KG1 (cell line): ENCODE results near the gene GPR139.

Experiments used
- DNase-seq: peaks from one replicate; lab custom pipeline; 2025; lab: John Stamatoyannopoulos, UW

GPR139 gene

DNA sequence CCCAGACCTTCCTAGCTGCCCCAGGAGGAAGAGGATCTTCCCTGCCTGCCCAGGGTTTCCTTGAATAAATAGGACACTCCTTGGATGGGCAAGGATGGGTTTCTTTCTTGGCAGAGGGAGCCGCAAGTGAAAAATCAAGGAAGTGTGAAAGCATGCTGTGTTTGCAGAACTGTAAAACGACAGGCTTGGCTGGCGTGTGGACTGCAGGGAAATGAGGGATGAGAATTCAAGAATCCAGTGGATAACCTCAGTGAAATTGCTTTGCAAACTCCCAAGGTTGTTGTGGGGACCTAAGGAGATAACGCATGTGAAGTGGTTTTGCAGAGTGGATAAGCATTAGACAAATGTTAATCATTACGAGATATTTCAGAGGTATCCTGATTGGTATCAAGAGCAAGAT, 20.4 kb downstream of the GPR139 start:
- DNase-seq, result no peak

DNA sequence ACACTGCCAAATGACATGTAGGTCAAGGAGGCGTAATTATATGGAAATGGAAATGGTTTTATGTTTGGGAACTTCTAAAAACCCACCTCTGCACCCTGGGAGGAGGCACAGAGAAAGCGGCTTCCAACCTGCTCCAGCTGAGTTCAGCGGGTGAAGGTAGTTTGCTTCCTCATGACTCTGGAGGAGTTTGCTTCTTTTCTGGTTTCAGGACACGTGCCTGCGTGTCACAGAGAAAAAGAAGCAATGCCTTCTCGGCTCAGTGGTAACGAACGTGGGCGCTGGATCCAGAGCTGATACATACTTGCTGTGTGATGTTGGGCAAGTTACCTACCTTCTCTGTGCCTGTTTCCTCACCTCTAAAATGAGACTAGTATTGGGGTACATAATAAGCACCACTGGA, 22.1 kb downstream of the GPR139 start:
- no peak for DNase-seq

DNA sequence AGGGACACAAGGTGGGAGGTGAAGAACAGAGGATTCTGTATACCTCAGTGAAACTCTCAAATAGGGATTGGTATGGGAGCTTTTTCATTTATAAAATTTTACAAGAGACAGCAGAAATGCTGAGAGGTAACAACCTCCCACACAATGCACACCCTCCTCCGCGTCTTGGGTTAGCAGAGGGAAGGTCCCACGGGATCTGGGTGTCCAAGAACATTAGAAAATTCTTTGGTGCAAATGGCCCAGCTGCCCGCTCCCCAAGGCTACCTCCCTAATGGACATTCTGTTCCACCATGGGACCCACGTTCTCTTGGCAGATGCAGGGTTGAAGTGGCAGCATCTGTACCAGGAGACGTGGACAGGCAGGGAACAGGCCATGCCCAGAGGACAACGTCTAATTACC, 22.5 kb downstream of the GPR139 start:
- DNase-seq, result no peak

DNA sequence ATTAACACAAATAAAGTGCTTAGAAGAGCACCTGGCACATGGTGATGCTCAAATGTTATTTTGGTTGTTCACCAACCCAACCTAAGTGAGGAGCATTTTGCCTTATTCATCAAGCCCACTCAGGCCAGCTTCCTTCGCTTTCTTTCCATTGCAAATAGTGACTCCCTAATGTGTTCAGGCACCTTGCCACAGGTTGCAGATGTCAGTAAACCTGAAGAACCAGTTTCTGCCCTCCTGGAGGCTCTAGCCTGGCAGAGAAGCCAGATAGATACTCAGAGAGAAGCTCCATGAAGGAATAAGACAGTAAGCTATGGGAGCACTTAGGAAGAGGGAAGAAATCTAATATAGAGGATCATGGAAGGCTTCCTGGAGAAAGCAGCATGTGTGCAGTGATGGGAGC, 23.9 kb downstream of the GPR139 start:
- no peak for DNase-seq

DNA sequence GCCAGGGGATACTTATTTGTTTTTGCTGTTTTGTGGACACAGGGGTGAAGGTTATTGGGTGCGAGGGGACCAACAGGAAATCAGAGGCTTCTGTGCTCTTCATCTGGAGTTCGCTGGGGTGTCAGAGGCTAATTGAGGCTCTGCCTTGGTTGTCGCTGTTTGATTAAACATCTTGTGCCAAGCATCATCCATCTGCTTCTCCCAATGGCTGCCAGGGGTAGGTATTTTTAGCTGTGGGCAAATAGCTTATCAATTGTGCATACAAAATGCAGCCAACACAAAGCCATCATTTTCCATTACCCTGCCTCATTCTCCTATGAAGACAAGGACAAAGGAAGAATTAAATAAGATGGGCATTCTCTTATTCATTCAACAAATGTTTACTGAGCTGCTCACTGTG, 27.8 kb downstream of the GPR139 start:
- no peak for DNase-seq

DNA sequence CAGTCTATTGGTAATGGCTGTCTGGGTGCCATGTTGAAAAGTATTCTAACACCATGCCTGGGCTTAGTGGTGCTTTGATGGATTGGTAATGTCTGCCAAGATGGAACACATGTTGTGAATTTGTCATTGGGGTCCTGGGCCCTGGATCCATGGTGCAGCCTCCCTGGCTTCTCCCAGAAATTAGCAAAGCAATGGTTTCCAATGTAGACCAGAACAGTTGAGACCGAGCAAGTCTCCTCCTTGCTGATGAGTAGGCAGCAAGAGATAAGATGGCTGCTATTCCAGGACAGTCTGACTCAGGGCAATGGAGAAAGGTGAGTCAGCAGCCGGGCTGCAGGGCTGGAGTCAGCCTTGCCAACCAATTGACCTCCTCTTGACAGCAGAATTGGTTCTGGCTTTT, 30.8 kb downstream of the GPR139 start:
- DNase-seq, result no peak

DNA sequence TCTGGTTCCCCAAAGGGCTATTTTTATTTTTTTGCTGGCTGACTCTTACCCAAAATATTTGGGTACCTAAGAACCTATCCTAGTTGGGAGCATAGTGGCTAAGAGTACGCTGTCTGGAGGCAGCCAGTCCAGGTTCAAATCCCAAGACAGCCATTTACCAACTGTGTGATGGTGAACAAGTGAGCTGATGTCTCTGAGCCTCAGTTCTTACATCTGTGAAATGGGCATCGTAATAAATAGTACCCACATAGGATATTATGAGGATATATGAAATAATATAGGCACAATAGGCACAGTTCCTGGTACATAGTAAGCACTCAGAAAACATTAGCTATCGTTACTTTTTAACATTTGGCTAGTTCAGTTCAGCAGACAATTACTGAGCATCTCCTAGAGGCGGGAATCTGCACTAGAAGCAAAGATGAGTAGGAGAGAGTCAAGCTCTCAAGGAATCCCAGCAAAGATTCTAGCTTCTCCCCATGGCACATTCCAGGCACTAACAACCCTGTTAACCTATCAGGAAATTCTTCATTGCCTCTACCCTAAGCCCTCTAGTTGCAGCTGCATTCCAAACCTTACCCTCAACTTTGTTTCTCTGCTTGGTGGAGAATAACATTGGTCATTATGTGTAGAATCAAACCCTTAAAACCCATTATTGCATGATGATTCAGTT, 31.6 kb downstream of the GPR139 start:
- DNase-seq, result no peak

DNA sequence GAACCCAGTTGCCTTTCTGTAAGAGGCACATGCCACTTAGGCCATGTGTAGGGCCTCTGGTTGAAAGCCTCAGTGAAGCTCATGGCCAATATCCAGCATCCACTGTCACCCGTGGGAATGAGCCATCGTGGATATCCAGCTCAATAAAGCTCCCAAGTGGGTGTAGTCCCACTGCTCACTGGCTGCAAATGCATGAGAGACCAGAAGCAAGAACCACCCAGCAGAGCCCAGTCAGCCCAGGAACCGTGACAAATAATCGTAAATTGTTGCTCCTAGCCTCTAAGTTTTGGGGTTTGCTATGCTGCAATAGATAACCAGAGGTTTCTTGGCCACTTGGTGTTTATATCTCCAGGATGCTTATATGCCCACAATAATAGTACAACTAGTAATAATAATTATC, 33.7 kb downstream of the GPR139 start:
- DNase-seq, result no peak

DNA sequence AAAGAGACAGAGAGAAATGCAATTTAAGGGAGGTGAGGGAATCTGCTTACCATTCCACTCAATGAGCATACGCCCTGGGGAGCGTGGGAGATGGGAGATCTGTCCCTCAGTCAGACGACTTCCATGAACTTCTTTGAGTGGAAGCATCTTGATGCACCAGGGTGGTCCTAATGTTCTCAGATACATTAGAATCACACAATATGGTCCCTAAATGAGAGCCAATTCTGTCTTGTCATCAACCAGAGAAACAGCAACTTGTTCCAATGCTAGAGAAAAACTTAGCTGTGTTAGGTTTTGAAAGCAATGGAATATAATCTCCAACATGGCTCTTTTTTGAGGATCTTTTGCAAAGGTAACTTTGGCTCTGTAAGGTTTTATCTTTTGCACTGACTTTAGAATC, 44.1 kb downstream of the GPR139 start:
- no peak for DNase-seq

DNA sequence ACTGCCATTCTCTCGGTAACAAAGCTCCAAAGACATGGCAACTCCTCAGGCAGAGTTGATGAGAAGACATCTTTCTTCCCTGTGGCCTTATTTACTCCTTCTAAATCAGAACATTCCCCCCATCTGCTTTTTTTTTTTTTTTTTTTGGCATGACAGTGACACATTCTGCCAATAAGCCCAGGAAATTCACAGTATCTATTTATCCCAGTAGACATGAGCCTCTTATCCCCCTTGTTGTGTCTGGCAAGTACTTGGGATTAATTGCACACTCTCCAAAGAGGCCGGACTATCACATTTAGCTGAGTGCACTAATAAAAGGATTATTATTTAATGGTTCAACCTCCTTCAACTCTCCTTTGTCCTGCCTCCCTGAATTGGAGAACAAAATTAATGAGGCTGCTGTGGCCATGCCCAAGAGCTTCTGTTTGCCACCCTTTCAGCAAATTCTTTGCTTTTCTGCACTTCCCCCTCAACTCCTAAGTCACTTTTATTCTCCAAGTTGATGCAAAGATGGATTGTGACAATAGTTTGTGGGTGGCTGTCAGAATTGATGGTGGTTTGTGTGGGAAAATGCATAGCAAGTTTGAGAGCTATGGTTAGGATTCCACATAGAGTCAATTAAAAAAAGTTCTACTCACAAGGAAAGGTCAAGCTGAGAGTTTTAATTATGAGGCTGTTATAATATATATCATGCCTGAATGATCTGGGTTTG, 47.2 kb downstream of the GPR139 start:
- DNase-seq, result no peak

DNA sequence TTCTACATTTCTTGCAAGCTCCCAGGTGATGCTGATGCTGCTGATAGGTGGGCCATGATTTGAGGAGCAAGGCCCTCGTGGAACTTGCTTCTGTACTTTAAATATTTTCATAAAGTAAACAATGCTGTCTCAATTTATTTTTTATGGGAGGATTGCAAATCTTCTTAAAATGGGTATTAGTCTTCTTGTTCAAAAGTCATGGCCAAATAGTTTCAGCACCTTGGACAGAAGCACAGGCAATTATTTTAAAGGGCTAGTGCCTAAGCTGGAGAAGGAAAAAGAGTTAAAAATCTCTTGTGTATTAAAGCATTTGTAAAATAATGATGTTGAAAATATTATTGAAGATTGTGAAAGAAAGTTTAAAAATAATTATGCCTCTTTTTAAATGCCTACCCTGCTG, 50.5 kb downstream of the GPR139 start:
- DNase-seq, result no peak

DNA sequence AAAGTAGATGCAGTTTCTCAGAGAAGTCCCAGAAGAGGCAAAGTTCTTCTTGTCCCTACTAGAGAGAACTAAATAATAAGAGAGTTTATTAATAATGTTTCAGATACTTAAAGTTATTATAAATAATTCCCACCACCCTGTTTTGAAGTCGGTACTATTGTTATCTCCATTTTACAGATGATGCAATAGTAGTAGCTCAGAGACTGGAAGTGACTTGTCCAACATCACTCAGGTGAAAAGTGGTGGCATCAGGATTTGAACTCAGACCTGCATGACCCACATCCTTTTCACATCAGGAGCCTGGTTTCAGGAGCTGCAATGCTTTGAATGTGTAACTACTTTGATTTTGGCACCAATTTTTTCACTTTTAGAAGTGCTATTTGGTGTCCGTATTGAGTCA, 52.7 kb downstream of the GPR139 start:
- DNase-seq, result no peak

DNA sequence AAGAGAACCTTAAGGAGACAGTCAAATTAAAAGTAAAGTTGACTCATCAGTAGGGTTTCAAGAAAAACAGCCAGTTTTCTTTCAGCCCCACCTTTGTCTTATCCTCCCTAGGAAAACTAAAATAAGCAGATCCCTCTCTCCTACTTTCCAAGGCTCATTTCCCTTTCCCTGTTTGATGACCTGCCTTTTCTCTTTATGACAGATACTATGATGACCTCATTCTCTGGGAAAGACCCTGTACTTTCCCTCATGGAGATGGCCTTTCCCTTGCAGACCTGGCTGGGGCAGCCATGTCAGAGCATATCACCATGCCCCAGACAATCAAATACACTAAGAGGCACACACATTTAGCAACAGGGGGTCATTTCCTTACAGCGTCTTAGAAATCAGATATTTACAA, 53.6 kb downstream of the GPR139 start:
- no peak for DNase-seq

DNA sequence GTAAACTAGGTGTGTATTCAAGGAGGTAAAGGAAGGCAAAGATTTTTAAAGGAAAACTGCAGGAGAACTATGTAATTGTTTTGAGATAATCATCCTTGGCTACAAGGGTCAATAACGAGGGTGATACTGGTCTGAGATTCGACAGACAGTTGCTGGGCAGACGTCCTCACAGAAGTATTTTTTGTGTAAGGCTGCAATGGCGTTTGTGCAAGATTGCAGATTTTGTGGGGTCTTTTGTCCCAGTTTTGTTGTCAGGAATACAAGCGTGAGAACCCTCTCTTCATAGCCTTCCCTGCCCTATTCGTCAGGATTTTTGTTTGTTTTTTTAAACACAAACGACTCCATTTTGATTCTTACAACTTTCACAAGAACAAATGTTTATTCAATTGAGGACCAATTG, 57.5 kb downstream of the GPR139 start:
- no peak for DNase-seq

DNA sequence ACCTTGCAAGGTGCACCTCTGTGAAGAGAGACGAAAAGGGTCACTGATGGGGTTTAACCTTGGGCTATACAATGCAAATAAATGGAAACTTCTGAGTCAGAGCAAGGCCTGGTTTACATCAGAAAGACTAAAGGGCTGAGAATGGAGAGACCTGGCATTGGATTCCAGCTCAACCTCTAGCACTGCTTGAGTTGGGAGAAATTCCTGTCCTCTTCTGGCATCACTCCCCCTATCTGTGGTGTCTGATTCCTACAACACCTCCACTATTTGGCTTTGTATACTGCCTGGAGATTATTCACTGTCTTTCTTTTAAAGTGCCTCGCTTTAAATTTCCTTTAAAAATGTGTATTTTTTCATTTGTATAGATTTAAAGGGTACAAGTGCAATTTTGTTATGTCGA, 68.8 kb downstream of the GPR139 start:
- no peak for DNase-seq

DNA sequence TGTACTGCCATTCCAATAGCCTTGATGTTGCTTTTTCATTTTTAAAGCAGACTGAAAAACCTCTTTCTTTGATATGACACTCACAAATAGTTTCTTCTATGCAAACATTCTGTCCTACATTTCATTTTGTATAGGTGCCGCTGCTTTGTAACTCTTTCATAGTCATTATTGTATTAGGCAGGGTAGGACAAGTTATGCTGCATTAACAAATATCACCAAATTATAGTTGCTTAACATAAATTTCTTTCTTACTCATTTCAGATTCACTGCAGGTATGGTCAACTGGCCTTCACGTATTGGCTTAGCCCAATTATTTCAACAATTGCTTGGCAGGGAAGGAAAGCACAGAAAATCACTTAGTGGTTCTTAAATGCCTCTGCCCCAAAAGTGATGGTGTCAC, 70.8 kb downstream of the GPR139 start:
- no peak for DNase-seq

DNA sequence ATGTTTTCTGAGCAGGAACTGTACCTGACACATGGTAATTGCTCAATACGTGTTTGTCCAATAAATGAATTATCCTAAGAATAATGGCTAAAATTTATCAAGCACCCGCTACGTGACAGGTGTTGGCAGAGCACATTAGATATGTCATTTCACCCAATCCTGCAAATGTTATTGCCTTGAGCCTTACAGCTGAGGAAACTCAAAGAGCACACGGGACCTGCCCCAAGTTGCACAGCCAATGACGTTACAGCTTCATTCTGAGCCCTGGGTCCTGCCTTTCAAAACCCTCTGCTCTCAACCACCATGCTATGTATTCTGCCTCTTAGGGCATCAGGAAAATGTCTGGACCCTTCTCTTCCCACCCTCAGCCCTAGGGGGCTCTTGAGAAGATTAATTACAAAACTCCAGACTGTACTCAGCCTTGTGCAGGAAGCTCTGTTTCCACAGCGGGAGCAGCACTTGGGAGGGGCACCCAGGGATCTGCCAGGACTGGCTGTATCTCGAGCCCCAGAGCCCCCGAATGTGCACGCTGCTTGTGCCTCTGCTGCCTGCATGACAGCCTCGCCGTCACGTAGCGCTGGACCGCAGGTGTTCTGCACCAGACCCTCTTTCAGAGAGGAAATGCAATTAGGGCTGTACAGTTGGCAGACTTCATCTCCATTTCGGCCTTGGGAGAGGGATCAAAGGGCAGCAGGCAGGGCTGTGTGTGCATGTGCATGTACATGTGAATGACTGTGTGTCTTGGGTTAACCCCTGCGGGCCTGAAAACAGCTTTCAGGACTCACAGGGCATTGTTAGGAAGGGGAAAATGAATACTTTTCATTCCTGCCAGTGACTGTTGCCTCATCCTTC, 71.6 kb downstream of the GPR139 start:
- no peak for DNase-seq

DNA sequence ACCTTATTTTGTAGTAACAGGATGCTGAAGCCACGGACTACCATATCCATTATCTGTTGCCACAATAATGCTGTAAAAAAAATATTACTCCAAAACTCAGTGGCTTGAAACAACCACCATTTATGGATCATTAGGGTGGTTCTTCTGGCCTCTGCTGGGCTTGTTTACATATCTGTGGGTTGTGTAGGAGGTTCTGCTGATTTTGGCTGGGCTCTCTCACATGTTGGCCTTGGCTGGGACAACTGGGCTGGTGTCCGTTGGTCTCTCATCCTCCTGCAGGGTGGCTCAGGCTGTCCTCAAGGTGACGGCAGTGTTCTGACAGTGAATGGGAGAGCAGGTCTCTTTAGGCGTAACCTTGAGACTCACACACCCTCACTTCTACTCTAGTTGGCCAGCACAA, 76.0 kb downstream of the GPR139 start:
- DNase-seq, result no peak

DNA sequence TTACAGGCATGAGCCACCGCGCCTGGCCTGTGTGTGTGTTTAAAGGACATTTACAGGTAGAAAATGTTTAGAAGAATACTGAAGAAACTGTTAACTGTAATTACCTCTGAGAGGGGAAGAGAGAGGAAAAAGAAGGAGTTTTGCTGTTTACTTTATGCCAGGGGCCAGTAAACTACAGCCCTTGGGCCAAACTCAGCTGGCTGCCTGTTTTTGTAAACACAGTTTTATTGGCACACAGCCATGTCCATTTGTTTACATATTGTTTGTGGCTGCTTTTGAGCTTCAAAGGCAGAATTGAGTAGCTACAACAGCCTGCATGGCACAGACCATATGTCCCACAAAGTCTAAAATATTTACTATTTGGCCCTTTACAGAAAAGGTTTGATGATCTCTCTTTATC, 76.4 kb downstream of the GPR139 start:
- no peak for DNase-seq

DNA sequence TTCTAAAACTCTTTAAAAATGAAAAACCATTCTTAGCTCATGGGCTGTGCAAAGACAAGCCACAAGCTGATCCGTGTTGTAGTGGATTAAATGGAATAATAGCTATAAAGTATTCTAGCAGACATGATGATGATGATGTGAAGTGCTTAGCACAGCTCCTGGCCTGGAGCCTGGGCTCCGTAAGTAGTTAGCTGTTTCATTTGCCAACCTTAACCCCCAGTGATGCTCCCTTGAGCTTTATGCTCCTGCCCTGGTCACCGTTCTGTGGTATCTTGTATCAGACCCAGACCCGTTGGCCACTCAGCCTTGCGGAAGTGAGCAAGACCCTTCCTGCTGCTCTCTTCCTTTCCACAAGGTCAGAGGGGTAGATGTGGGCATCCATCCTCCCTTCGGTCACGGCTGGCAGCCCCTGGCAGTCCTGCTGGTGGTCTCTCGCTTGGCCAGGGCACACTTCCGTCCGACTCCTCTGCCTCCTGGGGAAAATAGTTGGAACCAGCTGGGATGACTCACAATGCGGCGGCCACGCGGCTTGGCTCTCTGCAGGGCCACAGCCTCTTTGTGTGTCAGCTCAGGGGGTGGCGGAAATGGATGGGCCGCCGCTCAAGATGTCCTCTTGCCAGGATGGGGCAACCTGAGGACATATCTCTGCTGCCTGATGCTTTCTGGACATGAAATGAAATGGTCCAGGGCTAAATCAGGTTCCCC, 79.1 kb downstream of the GPR139 start:
- no peak for DNase-seq

DNA sequence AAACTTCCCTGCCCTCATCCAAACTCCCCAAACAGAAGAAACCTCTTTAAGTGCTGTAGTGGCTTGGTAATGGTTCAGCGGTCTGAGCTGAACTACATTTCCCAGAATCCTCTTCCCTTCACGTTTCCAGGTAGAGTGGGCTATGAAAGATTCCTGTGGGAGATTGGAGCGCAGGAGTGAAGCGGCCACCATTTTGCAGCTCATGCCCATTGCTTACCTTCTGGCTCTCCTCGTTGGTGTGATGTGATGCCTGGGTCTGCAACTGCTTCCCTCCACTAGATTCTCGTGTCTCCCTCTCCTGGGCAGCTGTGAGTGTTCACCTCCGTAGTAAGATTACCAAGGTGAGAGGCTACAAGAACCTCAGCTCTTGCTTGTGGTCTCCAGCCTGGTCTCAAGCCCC, 82.1 kb downstream of the GPR139 start:
- DNase-seq, result no peak

DNA sequence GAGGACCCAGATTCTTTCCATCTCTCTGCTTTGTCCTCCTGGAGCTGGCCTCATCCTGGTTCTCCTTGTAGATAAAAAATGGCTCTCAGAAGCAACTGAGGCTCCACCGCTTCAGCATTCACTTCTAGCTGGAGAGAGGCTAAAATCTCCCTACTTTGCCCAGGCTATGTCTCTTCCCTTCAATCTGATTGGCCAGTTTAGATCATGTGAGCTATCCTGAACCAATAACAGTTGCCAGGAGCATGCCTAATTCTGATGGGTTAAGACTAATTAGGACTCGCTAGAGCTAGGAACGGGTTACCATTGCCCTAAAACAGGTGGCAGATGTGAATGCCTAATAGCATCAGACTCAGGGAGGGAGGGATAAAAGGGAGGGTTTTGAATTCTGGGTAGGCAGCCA, 89.6 kb downstream of the GPR139 start:
- no peak for DNase-seq
